ENCODE measurements around the gene TGM5.
A peak's percentile ranks its signal among the peaks of the same experiment; 100 is the strongest.

GRCh38 chr15:43225201-43225949 is 41.4 kb downstream of the TGM5 start:
- no peak for TF ChIP-seq ZNF331 (CRISPR knock-in tag; IDR thresholded peaks at IDR 0.05; ENCODE audit: low read depth)
- TF ChIP-seq, protein P1, sequence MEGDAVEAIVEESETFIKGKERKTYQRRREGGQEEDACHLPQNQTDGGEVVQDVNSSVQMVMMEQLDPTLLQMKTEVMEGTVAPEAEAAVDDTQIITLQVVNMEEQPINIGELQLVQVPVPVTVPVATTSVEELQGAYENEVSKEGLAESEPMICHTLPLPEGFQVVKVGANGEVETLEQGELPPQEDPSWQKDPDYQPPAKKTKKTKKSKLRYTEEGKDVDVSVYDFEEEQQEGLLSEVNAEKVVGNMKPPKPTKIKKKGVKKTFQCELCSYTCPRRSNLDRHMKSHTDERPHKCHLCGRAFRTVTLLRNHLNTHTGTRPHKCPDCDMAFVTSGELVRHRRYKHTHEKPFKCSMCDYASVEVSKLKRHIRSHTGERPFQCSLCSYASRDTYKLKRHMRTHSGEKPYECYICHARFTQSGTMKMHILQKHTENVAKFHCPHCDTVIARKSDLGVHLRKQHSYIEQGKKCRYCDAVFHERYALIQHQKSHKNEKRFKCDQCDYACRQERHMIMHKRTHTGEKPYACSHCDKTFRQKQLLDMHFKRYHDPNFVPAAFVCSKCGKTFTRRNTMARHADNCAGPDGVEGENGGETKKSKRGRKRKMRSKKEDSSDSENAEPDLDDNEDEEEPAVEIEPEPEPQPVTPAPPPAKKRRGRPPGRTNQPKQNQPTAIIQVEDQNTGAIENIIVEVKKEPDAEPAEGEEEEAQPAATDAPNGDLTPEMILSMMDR (conservative IDR thresholded peaks at IDR 0.05; ENCODE audit: low read depth in 2 of 2): peak; percentile 83 to 86
- TF ChIP-seq EZH2phosphoT487 (IDR thresholded peaks at IDR 0.05; ENCODE audit: unreplicated experiment): no peak
- TF ChIP-seq POLR2AphosphoS5 (IDR thresholded peaks at IDR 0.05; ENCODE audit: low read depth): no peak
- no peak for TF ChIP-seq EZH2 (IDR thresholded peaks at IDR 0.05; ENCODE audit: low read depth, unreplicated experiment)
- TF ChIP-seq JUNB (IDR thresholded peaks at IDR 0.05; ENCODE audit: unreplicated experiment): no peak
- TF ChIP-seq REST (IDR thresholded peaks at IDR 0.05; ENCODE audit: unreplicated experiment): no peak
- no peak for TF ChIP-seq CREB1 (CRISPR knock-in tag; IDR thresholded peaks at IDR 0.05; ENCODE audit: low read depth)
- TF ChIP-seq STAT1 (IDR thresholded peaks at IDR 0.05; ENCODE audit: unreplicated experiment): no peak
- no peak for TF ChIP-seq NANOG (IDR thresholded peaks at IDR 0.05; ENCODE audit: borderline replicate concordance)
- TF ChIP-seq, protein P2, sequence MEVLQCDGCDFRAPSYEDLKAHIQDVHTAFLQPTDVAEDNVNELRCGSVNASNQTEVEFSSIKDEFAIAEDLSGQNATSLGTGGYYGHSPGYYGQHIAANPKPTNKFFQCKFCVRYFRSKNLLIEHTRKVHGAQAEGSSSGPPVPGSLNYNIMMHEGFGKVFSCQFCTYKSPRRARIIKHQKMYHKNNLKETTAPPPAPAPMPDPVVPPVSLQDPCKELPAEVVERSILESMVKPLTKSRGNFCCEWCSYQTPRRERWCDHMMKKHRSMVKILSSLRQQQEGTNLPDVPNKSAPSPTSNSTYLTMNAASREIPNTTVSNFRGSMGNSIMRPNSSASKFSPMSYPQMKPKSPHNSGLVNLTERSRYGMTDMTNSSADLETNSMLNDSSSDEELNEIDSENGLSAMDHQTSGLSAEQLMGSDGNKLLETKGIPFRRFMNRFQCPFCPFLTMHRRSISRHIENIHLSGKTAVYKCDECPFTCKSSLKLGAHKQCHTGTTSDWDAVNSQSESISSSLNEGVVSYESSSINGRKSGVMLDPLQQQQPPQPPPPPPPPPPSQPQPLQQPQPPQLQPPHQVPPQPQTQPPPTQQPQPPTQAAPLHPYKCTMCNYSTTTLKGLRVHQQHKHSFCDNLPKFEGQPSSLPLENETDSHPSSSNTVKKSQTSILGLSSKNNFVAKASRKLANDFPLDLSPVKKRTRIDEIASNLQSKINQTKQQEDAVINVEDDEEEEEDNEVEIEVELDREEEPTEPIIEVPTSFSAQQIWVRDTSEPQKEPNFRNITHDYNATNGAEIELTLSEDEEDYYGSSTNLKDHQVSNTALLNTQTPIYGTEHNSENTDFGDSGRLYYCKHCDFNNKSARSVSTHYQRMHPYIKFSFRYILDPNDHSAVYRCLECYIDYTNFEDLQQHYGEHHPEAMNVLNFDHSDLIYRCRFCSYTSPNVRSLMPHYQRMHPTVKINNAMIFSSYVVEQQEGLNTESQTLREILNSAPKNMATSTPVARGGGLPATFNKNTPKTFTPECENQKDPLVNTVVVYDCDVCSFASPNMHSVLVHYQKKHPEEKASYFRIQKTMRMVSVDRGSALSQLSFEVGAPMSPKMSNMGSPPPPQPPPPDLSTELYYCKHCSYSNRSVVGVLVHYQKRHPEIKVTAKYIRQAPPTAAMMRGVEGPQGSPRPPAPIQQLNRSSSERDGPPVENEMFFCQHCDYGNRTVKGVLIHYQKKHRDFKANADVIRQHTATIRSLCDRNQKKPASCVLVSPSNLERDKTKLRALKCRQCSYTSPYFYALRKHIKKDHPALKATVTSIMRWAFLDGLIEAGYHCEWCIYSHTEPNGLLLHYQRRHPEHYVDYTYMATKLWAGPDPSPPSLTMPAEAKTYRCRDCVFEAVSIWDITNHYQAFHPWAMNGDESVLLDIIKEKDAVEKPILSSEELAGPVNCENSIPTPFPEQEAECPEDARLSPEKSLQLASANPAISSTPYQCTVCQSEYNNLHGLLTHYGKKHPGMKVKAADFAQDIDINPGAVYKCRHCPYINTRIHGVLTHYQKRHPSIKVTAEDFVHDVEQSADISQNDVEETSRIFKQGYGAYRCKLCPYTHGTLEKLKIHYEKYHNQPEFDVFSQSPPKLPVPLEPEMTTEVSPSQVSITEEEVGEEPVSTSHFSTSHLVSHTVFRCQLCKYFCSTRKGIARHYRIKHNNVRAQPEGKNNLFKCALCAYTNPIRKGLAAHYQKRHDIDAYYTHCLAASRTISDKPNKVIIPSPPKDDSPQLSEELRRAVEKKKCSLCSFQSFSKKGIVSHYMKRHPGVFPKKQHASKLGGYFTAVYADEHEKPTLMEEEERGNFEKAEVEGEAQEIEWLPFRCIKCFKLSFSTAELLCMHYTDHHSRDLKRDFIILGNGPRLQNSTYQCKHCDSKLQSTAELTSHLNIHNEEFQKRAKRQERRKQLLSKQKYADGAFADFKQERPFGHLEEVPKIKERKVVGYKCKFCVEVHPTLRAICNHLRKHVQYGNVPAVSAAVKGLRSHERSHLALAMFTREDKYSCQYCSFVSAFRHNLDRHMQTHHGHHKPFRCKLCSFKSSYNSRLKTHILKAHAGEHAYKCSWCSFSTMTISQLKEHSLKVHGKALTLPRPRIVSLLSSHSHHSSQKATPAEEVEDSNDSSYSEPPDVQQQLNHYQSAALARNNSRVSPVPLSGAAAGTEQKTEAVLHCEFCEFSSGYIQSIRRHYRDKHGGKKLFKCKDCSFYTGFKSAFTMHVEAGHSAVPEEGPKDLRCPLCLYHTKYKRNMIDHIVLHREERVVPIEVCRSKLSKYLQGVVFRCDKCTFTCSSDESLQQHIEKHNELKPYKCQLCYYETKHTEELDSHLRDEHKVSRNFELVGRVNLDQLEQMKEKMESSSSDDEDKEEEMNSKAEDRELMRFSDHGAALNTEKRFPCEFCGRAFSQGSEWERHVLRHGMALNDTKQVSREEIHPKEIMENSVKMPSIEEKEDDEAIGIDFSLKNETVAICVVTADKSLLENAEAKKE (CRISPR knock-in tag; IDR thresholded peaks at IDR 0.05): no peak
- TF ChIP-seq, protein P3, sequence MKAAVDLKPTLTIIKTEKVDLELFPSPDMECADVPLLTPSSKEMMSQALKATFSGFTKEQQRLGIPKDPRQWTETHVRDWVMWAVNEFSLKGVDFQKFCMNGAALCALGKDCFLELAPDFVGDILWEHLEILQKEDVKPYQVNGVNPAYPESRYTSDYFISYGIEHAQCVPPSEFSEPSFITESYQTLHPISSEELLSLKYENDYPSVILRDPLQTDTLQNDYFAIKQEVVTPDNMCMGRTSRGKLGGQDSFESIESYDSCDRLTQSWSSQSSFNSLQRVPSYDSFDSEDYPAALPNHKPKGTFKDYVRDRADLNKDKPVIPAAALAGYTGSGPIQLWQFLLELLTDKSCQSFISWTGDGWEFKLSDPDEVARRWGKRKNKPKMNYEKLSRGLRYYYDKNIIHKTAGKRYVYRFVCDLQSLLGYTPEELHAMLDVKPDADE (IDR thresholded peaks at IDR 0.05): no peak
